ENCODE results near the gene TC2N. TPM values are rescaled to one million over a fixed set of nuclear protein-coding genes. Genes with fewer than 3 reads are reported as not detected.

TC2N gene
- total and polyA plus RNA-seq, 2 of the 4 experiments (the other 2 are of a cell fraction): 0.03 to 0.18 TPM

GRCh38 chr14:91886961-91887360 is 19.6 kb upstream of the TC2N start:
- POLR2A ChIA-PET (ENCODE audit: unreplicated experiment): no interaction called here
- Histone ChIP-seq H3K79me1 (ENCODE audit: low read depth in 1 of 2, low read length in 2 of 2) (no peaks in the 10 kb centered on the region), H3K4me3 (ENCODE audit: insufficient read depth, low read depth, low read length) (no peak overlapping the region), H3K36me3 (ENCODE audit: control insufficient read depth, insufficient read depth, low read length) (peaks cover 60% of the 10 kb centered on the region), H3K4ac (ENCODE audit: low read depth, low read length) (no peak overlapping the region), H4K5ac (ENCODE audit: low read depth, low read length) (no peak overlapping the region), H2BK20ac (ENCODE audit: low read depth, low read length) (no peak overlapping the region), H4K20me1 (ENCODE audit: insufficient read depth, low read length) (peaks cover 3% of the 10 kb centered on the region; the same call in 1 of the 2 replicates), H3K56ac (ENCODE audit: extremely low read depth, insufficient read depth, low read length) (no peak overlapping the region), H2AFZ (replicated peaks; ENCODE audit: low read length, poor library complexity) (no peak overlapping the region), H3K18ac (ENCODE audit: low read depth, low read length) (no peak overlapping the region), H3K9ac (ENCODE audit: low read depth, low read length) (no peak overlapping the region), H2AK5ac (ENCODE audit: low read depth, low read length) (no peak overlapping the region), H3K14ac (replicated peaks; ENCODE audit: low read depth, low read length) (no peak overlapping the region), H2BK5ac (ENCODE audit: low read depth, low read length, poor library complexity, severe bottlenecking) (no peak overlapping the region), H2AK9ac (replicated peaks; ENCODE audit: low read depth, low read length, poor library complexity) (no peak overlapping the region), H3K23ac (ENCODE audit: low read depth, low read length) (no peak overlapping the region), H3K9me3 (ENCODE audit: control insufficient read depth, insufficient read depth, low read length) (no peaks in the 10 kb centered on the region), H4K8ac (ENCODE audit: low read depth in 2 of 2, low read length in 2 of 2) (no peak overlapping the region), H3K4me1 (ENCODE audit: control insufficient read depth, insufficient read depth, low read length) (no peaks in the 10 kb centered on the region; the same call in 1 of the 2 replicates), H3K27ac (ENCODE audit: insufficient read depth, low read length) (no peak overlapping the region), H2BK15ac (ENCODE audit: low read depth, low read length) (no peak overlapping the region), H3K4me2 (ENCODE audit: low read depth, low read length) (no peak overlapping the region), H4K91ac (ENCODE audit: insufficient read depth, low read depth, low read length) (no peak overlapping the region), H2BK120ac (ENCODE audit: low read depth, low read length) (no peak overlapping the region), H3K9me1 (ENCODE audit: insufficient read depth, low read length) (peaks cover 4% of the 10 kb centered on the region; the same call in 1 of the 2 replicates), H3K27me3 (ENCODE audit: control insufficient read depth, insufficient read depth, low read length) (no peaks in the 10 kb centered on the region)
- WGBS, 2 experiments (ENCODE audit: extremely low coverage in 2 of 2, insufficient read length in 1 of 2): 92% methylated on average over 5 of the region's 8 CpGs; no CpG with 5 or more reads in 1 of the 2 experiments
- dilution Hi-C loops (cut with HindIII; ENCODE audit: low sequenced_read_pairs, unreplicated experiment) (no loop called here), intact Hi-C loops (cut with micrococcal nuclease) (loop anchor here (5.0 kb wide), 1 partner anchor 545 kb away; no protein-coding TSS in a partner anchor), in situ Hi-C loops (cut with MboI; ENCODE audit: low sequenced_read_pairs) (no loop called here)
- no peak for DNase-seq
- TF ChIP-seq POLR2A (IDR thresholded peaks at IDR 0.05; ENCODE audit: low read depth, low read length): no peak
- TF ChIP-seq CHD1 (IDR thresholded peaks at IDR 0.05; ENCODE audit: low read depth, low read length): no peak
- TF ChIP-seq CEBPB (IDR thresholded peaks at IDR 0.05; ENCODE audit: low read depth, low read length): no peak
- TF ChIP-seq RFX5 (IDR thresholded peaks at IDR 0.05; ENCODE audit: low read depth, low read length): no peak
- no peak for TF ChIP-seq FOS (IDR thresholded peaks at IDR 0.05; ENCODE audit: low read depth, low read length)
- no peak for TF ChIP-seq ELK1 (IDR thresholded peaks at IDR 0.05; ENCODE audit: borderline replicate concordance, low read depth, low read length)
- CTCF ChIA-PET: no interaction called here
- no TSS peak for BruUV-seq (replicated peaks)
- no peak for ATAC-seq (ENCODE audit: low read depth)
